GM19467 (cell line): ENCODE measurements around the gene FAM171A1.
"Not testable (repeated sequence)": the region's sequence is repeated elsewhere in the genome, so short reads cannot be mapped to it uniquely, and the experiment has no call there.

ENCODE experiments used
- ATAC-seq: cut with Tn5 transposase; IDR thresholded peaks from one replicate; pipeline ENCODE4 v1.9.1; 2021; ENCODE audit warnings: mild to moderate bottlenecking, moderate library complexity; ENCODE audit not compliant: unreplicated experiment

Gene FAM171A1

DNA sequence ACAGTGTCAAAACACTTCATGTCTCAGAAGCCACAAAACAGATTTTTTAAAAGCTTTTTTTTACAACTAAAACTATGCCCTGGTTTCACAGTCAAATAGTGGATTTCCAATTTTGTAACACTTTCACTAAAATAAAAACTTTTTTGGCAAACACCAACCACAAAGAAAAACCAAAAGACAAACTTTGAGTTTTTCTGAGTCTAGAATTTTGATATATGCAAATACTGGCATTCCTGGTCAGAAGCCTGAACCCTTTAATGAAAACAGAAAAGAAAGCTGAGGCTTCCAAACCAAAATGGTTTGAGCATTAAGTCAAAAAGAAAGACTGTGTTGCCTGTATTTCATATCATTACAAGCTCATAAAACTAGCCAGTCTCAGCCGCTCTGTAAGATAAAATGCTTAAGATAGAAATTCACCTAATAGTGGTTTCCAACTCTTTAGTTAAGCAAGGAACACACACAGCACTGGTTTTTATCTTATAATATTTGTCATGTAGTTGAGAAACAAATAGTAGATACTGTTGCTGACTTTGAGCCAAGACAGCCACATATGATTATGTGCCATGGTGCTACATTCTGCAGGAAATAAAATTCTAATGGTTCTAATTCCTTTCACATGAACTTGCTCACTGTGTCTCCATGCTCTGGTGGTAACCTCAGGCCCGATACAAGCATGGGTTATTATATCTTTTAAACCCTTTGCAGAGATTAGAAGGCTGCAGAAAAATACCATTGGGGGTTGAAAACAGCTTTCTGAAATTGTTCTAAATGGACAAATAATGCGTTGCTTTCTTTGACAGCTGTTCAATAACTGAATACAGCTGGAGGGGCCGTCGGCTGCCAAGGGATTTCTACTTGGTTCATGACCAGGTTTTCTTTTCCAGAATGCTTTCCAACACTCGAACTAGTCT is 49.4 kb downstream of the FAM171A1 start:
- no peak for ATAC-seq

DNA sequence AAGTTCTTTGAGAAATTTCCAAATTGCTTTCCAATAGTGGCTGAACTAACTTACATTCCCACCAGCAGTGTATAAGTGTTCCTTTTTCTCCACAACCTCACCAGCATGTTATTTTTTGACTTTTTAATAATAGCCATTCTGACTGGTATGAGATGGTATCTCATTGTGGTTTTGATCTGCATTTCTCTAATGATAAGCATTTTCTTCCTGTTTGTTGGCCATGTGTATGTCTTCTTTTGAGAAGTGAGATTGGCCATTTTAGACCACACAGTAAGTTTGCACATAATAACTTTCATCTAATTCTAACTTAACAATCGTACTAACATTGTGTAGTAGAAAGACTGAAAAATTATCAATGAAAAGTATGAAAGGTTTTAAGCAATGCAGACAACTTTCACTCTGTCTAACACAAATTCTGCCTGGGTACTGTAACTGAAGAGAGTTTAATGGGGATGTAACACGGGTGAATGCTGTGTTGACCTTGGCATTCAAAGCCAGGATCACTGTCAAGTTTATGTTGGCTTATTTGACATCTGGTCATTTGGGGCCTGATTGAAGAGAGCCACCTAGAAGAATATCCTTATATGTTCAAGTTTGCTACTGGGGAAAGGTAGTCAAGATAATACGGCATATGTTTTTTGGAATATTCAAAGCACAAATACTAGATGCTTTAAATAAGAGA is 50.4 kb downstream of the FAM171A1 start:
- no peak for ATAC-seq

DNA sequence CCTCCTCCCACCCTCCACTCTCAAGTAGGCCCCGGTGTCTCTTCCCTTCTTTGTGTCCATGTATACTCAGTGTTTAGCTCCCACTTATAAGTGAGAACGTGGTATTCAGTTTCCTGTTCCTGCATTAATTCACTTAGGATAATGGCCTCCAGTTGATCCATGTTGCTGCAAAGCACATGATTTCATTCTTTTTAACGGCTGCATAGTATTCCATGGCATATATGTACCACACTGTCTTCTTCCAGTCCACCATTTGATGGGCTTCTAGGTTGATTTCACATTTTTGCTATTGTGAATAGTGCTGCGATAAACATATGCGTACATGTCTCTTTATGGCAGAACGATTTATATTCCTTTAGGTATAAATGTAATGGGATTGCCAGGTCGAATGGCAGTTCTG is 51.0 kb downstream of the FAM171A1 start:
- ATAC-seq: no peak

DNA sequence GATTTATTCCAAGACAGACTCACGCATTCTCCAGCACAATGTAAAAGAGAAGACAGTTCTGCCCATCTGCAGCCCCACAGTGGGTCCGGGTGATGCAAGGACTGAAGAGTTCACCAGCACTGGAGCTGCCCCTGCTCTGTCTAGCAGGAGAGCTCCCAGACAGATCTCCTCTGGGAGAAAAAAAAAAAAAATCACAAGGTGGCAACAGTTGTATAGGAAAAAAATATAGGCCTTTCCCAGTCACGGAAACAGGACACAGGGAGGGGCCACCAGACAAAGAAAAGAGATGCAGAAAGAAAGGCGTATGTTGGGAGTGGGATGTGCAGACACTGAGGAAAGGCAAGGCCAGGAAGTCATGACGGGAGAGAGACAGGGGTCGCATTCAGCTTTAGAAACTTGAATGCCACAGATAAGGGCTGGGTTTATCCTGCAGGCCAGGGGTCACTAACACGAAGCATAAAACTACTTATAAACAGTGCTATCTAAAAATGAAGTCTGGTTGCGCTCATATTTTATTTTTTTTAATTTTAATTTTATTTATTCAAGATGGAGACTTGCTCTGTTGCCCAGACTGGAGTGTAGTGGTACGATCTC is 54.1 kb downstream of the FAM171A1 start:
- no peak for ATAC-seq

DNA sequence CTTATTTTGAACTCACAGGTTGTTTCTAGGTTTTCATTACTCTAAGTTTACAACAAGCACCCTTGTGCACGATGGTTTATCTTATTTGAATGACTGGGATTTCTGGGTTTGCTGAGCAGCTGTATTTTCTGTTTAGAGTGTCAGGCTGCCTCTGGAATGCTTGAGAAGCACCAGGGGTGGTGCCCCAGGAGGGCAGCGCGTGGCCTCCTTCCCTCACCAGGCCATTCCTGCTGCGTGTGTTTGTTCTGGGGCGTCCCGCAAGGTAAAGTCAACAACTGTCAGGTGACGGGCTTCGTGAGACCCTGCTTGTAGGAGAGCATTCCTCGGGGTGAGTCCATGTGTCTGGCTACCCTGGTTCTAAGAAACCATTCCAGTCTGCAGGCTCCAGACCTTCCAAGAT is 54.9 kb downstream of the FAM171A1 start:
- no peak for ATAC-seq

DNA sequence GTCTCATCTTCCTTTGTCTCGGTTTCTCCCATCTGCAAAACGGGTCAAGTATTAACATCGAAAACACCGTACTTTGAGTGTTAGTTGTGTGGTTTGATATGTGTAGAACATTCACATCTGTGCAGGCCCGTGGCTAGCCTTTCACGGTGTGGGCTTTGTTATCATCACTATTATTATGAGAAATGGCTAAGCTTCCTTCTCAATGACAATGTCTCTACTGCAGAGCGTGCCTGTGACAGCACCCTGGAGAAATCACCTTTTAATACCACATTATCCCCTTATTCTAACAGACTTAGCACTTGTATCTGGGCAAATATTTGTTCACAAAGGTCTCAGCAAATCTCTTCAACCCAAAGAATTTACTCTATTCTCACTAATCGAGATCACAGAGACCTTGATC is 55.8 kb downstream of the FAM171A1 start:
- ATAC-seq: no peak

DNA sequence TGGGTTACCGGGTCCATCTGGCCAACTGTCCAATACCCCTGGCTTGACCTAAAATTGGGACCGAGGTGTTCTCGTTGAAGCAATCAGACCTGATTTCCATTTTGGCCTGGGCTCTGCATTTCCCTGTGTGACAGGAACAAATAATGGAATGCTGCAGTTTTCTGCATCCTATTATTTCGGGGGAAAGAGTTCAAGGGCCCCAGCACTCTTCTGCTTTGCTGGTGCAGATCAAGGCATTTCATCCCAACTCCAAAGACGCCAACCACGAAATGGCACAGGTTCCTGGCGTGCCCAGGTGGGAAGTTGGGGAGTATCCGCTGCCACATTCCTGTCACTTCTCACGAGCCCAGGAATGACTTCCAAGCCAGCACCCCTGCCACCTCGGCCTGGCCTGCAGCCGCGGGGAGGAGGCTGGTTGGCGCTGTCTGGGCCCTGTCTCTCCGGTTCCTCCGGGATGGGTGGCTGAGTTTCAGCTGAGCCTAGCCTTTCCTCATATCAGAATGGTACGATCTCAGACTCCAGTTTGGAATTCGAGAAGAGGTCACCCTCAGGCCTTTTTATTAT is 56.5 kb downstream of the FAM171A1 start:
- no peak for ATAC-seq

DNA sequence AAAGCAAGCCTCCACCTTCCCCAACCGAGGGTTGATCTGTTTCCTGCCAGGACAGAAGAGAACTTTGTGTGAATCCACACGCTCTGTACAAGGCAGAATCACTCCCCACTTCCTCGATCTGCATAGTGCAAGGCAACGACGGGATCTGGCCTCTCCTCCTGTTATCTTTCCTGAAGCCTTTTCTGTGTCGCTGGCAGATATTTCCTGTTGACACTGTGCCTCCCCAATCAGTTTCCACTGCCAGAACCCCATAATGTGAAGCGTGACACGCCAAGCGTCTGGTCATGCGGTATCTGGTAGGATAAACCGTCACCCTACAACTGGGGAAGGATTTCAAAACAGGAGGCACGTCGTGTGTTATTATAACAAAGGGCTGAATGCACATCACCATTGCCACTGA is 57.2 kb downstream of the FAM171A1 start:
- no peak for ATAC-seq

DNA sequence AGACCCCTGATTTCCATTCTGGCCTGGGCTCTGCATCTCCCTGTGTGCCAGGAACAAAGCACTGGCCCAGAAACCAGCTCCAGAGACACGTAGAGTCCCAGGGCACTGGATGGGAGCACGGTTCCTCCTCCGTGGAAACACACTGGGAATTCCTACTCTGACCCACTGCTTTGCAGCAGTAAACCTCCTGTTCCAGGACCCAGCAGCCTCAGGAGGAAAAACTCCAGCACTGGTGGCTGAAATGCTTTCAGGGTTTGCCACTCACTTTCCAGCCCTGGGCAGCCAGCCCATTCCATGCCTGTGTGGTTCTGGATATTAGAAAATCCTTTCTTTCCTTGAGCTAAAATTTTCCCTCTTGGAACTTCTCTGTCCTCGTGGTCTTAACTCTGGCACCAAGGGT is 58.0 kb downstream of the FAM171A1 start:
- ATAC-seq: no peak

DNA sequence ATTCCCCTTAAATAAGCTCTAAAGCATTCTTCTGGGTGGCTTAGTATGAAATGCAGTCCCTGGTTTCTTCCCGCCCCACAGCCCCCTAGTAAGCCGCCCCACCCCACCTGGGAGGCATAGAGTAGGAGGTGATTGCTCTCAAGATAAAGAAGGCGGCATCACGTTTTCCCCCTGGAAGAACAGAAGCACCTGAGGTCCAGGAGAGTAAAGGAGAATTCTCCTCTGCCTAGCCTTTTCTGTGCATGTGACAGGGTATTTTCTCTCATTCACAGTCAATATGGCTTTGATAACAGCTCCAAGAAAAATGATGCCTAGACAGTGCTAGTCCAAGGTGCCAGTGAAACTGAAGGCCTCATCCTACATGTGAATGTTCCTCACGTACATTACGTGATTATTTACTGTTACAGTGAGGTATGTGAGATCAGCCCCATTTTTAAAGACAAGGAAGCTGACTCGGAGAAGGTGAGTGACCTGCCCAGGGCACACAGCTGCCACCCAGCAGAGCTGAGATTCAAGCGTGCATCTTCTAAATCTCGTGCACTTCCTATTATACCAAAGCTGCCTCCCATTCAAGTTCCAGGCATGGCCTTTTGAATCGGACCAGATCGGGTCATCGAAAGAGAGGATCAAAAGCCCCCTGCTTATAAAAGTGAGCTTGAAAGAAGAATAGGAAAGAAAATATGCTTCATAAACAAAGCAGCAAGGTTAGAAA is 59.4 kb downstream of the FAM171A1 start:
- ATAC-seq: no peak

DNA sequence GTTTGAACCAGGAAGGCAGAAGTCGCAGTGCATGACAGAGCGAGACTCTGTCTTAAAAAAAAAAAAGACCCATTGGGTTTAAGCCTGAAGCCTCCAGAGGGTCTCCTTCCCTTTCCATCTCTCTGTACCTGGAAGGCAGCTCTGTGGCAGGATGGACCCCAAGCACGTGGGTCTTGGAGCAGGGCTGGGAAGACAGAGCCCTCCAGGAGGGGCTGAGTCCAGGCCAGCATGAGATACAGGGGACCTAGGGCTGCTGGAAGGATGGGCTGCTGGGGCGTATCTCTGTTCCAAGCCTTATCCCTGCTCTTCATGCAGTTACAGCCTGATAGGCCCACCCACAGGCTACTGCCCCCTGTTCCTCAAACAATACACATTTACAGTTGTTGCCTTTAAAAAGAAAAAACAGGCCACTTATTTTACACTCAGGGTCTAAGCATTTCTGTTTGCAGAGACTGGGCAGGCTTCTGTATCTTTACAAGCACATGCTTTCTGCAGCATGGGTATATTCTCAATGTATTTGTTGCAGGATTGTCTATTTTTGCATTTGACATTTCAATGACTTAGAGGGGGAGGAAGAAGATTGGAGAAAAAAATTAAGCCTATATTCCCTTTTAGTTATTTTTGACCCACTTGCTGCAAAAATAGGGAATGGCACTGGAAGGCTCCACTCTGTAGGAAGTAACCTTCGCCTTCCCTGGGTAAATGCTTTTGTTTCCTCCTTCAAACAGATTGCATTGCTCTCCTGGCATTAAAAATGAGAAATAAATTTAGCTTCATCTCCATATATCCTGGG is 60.1 kb downstream of the FAM171A1 start:
- no peak for ATAC-seq

DNA sequence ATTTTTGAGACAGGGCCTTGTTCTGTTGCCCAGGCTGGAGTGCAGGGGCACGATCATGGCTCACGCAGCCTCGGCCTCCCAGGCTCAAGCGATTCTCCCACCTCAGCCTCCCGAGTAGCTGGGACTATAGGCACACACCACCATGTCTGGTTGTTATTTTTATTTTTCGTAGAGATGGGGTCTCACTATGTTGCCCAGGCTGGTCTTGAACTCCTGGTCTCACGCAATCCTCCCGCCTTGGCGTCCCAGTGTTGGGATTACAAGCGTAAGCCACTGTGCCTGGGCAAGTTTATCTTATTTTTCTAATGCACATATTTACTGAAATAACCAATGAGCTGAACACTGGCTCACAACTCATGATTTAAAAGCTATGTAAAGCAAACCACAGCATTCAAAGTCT is 61.9 kb downstream of the FAM171A1 start:
- ATAC-seq: no peak

DNA sequence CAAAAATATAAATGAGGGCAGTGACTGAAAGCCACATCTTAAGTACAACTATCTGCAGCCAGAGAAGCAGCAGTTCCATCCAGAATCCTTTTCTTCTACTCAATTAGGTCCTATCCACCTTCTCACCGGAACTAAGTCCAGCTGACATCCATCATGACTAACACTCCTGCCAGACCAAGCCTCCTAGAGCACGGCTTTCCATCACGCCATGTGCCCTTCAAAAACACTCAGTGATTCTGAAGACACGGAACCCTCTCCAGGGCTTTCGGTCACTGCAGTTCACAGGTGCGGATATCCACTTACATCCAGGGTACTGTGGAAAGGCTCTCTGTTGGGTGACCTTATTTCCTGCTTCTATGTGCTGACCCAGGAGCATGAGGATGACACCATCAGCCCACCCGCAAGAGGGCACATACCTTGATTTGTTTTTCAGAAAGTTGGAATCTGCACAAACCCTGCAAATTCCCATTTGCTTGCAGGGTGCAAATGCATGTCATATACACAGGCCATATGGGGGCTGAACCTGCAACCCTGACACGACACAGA is 64.3 kb downstream of the FAM171A1 start:
- ATAC-seq: no peak

DNA sequence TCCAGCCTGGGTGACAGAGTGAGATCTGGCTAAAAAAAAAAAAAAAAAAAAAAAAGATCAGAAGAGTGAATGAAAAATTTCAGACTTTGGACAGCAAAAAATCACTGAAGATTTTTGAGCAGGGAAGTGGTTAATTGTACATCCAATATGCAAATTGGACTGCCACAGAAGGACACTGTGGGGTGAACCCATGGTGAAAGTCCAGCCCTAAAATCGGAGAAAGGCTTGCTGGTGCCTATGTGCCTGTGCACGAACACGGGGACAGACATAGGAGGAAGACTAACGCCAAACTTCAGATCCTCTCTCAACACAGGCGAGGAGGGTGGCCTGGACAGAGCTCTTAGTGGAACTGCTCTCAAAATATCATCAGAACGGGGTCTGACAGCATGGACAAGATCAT is 65.5 kb downstream of the FAM171A1 start:
- no peak for ATAC-seq

DNA sequence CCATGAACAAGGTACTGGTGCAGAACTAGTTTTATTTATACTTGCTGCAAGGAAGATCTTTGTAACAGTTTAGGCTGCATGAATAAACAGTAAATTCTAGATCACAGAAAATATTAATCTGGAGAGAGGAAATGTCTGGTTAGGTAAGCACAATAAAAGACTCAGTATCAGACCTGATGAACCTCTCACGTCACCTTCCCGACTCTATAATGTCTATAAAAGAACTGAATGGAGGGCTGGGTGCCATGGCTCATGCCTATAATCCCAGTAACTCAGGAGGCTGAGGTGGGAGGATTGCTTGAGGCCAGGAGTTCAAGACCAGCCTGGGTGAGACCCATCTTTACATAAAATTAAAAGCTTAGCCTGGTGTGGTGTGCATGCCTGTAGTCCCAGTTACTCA is 65.9 kb downstream of the FAM171A1 start:
- no peak for ATAC-seq

DNA sequence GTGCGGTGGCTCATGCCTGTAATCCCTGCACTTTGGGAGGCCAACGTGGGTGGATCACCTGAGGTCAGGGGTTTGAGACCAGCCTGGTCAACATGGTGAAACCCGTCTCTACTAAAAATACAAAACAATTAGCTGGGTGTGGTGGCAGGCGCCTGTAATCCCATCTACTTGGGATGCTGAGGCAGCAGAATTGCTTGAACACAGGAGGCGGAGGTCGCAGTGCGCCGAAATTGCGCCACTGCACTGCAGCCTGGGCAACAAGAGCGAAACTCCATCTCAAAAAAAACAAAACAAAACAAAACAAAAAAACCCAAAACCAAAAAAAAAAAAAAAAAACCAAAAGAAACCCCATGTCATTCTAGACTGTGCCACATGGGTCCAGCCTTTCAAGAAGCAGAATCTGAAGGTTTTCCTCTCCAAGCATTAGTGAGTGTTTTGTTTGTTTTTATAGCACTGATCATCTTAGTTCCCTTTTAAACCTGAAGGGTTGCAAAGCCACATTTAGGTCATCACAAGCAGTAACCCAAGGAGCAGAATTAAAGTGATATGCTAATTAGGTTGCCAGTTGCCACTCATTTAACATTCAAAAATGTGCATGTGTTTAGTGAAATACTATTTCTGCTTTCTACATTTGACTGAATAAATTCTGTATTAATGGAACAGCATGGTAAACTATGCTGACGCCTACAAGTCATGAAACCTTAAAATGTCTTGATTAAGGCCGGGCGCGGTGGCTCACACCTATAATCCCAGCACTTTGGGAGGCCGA is 68.7 kb downstream of the FAM171A1 start:
- not testable (repeated sequence) for ATAC-seq

DNA sequence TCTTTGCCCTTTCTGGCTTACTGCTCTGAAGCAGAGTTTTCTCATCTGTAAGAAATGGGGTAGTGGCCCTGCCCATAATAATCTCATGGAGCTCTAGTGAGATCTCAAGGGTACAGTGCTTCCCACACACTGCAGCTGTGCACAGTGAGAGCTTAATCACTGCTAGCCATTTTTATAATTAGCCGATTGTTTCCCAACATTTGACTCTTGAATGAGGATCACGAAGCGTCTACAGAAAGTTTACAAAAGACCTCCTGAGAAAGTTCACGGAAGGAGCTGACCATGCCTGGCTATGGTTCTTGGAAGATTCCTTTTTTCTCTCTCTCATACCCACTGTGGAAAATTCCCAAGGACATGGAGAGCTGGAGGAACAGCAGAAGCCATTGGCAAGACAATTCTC is 70.4 kb downstream of the FAM171A1 start:
- no peak for ATAC-seq

DNA sequence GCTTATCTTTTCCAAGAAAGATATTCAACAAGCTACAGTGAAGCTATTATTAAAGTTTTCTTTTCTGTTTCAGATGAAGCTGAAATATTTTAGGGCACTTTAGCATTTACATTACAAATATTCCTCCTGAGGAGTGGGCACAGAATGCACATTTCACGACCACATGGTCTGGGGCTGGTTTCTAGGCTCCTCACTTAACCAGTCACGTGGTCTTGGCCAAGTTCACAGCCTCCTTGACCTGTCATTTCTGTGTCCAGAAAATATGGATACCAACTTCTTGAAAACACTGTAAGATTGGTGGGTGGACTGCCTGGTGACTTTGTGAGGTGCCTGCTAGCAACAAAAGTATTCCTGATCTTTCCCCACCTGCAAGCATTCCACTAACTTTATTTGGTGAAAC is 70.9 kb downstream of the FAM171A1 start:
- ATAC-seq: no peak

DNA sequence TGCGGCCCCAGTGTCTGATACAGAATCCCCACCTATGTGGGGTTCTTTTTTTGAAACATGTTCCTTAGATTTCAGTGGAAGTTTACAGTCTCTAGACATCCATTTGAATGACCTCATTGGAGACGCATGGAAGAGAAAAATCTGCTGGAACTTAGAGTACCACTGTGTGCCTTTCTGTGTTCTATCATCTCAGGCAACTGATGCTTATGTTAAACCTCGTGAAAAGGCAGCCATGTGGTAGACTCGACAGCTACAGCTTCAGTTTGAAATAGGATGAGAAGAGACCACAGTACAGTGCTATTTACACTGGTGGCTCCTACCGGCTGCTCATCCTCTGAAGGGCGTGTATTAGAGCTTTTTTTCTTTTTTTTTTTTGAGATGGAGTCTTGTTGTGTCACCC is 74.4 kb downstream of the FAM171A1 start:
- ATAC-seq: no peak
